PFSK-1 (cell line): Measurements from ENCODE around the gene CPA3.

ENCODE experiments used
- FOXP2 ChIP-seq: optimal IDR thresholded peaks from 2 replicates; pipeline ENCODE3; 2011; ENCODE audit warnings: borderline replicate concordance, control low read depth, inconsistent platforms; ENCODE audit not compliant: insufficient read depth; ENCODE audit errors: extremely low read length, extremely low read depth
- POLR2AphosphoS5 ChIP-seq: IDR thresholded peaks from 2 replicates; pipeline ENCODE4 v1.6.1; 2012; ENCODE audit warnings: low read depth, mild to moderate bottlenecking, control low read depth, low read length, moderate library complexity
- REST ChIP-seq, 2 experiments: IDR thresholded peaks; 2 replicates each; pipeline versions ENCODE4 v1.6.1 to v1.8.0; 2011 to 2012; ENCODE audit warnings: low read depth in 2 of 2, low read length in 2 of 2, control low read depth in 1 of 2, inconsistent platforms in 1 of 2, mild to moderate bottlenecking in 1 of 2, moderate library complexity in 1 of 2; ENCODE audit not compliant: insufficient read depth in 1 of 2
- SIN3A ChIP-seq: IDR thresholded peaks from 2 replicates; pipeline ENCODE4 v1.6.1; 2012; ENCODE audit warnings: mild to moderate bottlenecking, low read length, moderate library complexity, borderline replicate concordance; ENCODE audit not compliant: insufficient read depth
- TAF1 ChIP-seq: IDR thresholded peaks from 2 replicates; pipeline ENCODE4 v1.6.1; 2012; ENCODE audit warnings: low read length, control low read depth, borderline replicate concordance; ENCODE audit not compliant: insufficient read depth

The CPA3 gene

GRCh38 chr3:148940983-148941382 is 75.9 kb downstream of the CPA3 start:
- TF ChIP-seq REST (IDR thresholded peaks at IDR 0.05; ENCODE audit: insufficient read depth in 1 of 2, low read depth in 2 of 2, low read length in 2 of 2) = peak; percentile 46 to 80; a peak in 3 of 4 replicates
- no peak for TF ChIP-seq SIN3A
- no peak for TF ChIP-seq TAF1

GRCh38 chr3:148943506-148944205 is 78.6 kb downstream of the CPA3 start:
- no peak for TF ChIP-seq FOXP2
- TF ChIP-seq POLR2AphosphoS5 = no peak
- TF ChIP-seq REST (IDR thresholded peaks at IDR 0.05; ENCODE audit: insufficient read depth in 1 of 2, low read depth in 2 of 2, low read length in 2 of 2) = no peak
- TF ChIP-seq SIN3A = no peak

GRCh38 chr3:148945116-148945515 is 80.0 kb downstream of the CPA3 start:
- TF ChIP-seq TAF1 (no peak), SIN3A (no peak), FOXP2 (no peak), REST (IDR thresholded peaks at IDR 0.05; ENCODE audit: insufficient read depth in 1 of 2, low read depth in 2 of 2, low read length in 2 of 2) (no peak), POLR2AphosphoS5 (no peak)
